NB4 (cell line): ENCODE measurements around the gene FNDC1.

ENCODE experiments used
- CTCF ChIP-seq: IDR thresholded peaks from one replicate; pipeline ENCODE4 v1.5.1; 2012; ENCODE audit warnings: low read depth, low read length
- POLR2A ChIP-seq: IDR thresholded peaks from 2 replicates; pipeline ENCODE4 v1.6.1; 2011; ENCODE audit warnings: mild to moderate bottlenecking; ENCODE audit not compliant: insufficient read length; ENCODE audit errors: extremely low read depth

GRCh38 chr6:159260208-159260607 is 91.0 kb downstream of the FNDC1 start:
- TF ChIP-seq CTCF: no peak
- no peak for TF ChIP-seq POLR2A
